ENCODE data around the gene PTGR3.

PTGR3 gene

GRCh38 chr18:75165926-75166325 lies 43.0 kb downstream of the PTGR3 start:
- DNase-seq, result no peak

- no peak for DNase-seq
Measured at GRCh38 chr18:75164479-75164878, 44.5 kb downstream of the PTGR3 start.

GRCh38 chr18:75163736-75164135 lies 45.2 kb downstream of the PTGR3 start:
- DNase-seq, result no peak

GRCh38 chr18:75162978-75163377 lies 46.0 kb downstream of the PTGR3 start:
- DNase-seq, result no peak

- DNase-seq, result no peak
Measured at GRCh38 chr18:75162467-75162866, 46.5 kb downstream of the PTGR3 start.

GRCh38 chr18:75161256-75162028 lies 47.5 kb downstream of the PTGR3 start:
- DNase-seq, result peak; percentile 42

- DNase-seq, result no peak
Measured at GRCh38 chr18:75160364-75160763, 48.6 kb downstream of the PTGR3 start.

GRCh38 chr18:75159646-75160356 lies 49.1 kb downstream of the PTGR3 start:
- no peak for DNase-seq

- no peak for DNase-seq
Measured at GRCh38 chr18:75159238-75159518, 49.8 kb downstream of the PTGR3 start.

Measured in KG1 (cell line).